GM11168 (cell line): ENCODE measurements around the gene CDK12.
"Not testable (repeated sequence)": the region's sequence is repeated elsewhere in the genome, so short reads cannot be mapped to it uniquely, and the experiment has no call there.

Experiments used
- in situ Hi-C: fragments of 300-500 bp; cut with MboI; formaldehyde crosslinking; loops from one replicate; pipeline ENCODE4 v1.12.0; 2022; ENCODE audit warnings: low sequenced_read_pairs; ENCODE audit not compliant: unreplicated experiment

CDK12 gene

DNA sequence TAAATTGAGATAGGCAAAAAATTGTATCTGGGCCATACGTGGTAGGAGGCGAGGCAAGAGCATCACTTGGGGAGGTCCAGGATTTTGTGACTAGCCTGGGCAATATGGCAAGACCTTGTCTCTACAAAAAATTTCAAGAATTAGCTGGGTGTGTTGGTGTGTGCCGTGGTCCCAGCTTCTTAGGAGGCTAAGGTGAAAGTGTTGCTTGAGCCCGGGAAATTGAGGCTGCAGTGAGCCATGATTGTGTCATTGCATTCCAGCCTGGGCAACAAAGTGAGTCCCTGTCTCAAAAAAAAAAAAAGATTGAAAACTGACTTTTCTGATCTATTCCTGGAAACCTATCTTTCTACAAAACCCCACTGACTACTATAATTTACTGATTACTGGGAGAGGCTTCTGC lies 26.7 kb downstream of the CDK12 start:
- in situ Hi-C loops = no loop called here

DNA sequence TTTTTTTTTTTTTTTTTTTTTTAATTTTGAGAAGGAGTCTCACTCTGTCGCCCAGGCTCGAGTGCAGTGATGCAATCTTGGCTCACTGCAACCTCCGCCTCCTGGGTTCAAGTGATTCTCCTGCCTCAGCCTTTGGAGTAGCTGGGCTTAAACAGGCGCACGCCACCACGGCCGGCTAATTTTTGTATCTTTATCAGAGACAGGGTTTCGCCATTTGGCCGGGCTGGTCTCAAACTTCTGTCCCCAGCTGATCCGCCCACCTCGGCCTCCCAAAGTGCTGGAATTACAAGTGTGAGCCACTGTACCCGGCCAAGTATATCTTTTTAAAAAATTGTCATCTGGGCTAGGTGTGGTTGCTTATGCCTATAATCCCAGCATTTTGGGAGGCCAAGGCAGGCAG lies 35.6 kb downstream of the CDK12 start:
- in situ Hi-C loops = not testable (repeated sequence)

DNA sequence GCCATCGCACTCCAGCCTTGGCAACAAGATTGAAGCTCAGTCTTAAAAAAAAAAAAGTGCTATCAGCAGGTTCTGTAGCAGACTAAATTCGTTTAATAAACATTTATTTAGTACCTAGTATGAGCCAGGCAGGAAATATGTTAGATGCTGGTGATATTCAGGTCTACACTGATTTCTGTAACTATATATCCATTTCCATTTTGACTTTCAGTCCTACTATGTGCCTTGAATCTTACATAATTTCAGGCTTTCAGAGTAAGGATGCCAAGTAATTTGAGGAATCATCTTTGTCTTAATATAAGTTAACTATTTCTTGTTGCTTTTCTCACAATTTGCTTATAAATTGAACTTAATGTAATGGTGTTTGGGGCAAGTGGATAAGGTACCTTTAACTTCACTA lies 46.2 kb downstream of the CDK12 start:
- in situ Hi-C loops = no loop called here

DNA sequence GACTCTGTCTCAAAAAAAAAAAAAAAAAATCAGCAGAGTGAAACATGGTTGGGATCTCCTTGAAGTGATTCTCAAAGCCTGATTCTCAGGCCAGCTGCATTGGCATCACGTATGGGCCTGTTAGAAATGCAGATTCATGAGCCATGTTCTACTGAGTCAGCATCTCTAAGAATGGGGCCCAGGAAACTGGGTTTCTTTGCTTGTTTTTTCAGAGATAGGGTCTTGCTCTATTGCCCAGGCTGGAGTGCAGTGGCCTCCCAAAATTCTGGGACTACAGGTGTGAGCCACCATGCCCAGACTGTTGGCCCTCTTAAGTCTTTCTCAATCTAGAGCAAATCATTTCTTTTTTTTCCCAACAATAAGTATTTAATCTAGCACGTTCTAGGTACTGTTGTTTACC lies 47.7 kb downstream of the CDK12 start:
- in situ Hi-C loops = no loop called here

DNA sequence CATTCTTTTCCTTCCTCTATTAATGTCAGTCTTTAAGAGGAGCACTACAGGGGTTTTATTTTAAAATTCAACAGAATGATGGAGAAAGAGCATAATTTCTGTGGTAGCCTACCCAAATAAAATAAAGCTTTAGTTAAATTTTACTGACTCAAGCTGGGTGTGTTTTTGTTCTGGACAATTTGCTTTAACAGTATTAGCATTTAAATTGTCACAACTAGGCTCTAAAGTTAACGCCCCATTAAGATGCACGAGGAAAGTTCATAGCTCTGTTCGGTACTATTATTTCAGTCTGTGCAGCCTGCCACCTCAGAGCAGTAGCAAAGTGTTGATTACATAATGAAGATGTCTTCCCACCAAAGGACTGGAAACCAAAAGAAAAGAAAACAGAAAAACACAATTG lies 52.0 kb downstream of the CDK12 start:
- in situ Hi-C loops = no loop called here

DNA sequence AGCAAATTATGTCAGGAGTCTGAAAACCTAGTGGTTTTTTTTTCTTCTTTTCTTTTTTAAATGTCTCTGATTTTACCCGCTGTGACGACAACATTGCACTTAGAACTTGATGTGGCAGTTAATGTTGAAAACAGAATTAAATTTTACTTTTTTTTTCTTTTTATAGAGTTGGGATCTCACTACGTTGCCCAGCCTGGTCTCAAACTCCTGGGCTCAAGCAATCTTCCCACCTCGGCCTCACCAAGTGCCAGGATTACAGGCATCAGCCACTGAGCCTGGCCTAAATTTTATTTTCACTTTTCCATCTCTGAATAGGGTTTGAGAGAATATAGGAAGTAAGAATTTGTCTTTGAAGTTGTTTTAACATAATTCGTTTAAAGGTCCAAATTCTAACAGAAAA lies 52.6 kb downstream of the CDK12 start:
- in situ Hi-C loops = no loop called here

DNA sequence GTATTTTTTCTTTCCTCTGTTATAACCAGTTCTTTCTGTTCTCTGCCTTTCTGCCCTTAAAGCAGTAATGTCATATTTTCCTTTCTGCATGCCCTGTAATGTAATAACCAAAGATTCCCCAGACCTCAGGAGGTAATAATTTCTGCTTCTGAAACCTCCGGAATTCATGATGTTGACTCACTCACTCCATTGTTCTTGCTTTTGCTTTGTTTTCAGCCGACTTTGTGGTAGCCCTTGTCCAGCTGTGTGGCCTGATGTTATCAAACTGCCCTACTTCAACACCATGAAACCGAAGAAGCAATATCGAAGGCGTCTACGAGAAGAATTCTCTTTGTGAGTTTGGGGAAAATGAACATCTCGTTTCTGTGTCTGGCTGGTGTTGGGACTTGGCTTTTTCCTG lies 55.9 kb downstream of the CDK12 start:
- in situ Hi-C loops = no loop called here

DNA sequence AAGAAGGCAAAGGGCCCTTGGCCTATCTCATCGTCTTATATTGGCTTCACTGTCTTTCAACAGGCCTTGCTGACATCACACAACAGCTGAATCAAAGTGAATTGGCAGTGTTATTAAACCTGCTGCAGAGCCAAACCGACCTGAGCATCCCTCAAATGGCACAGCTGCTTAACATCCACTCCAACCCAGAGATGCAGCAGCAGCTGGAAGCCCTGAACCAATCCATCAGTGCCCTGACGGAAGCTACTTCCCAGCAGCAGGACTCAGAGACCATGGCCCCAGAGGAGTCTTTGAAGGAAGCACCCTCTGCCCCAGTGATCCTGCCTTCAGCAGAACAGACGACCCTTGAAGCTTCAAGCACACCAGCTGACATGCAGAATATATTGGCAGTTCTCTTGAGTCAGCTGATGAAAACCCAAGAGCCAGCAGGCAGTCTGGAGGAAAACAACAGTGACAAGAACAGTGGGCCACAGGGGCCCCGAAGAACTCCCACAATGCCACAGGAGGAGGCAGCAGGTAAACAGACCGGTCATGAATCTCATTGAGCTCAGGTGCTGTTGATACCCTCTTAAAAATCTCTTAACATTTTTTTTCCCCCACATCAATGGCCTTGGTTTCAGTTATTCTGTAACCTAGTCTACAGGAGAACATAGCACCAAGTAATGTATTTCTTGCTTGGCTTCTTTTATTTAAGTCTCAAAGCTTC lies 64.7 kb downstream of the CDK12 start:
- in situ Hi-C loops = no loop called here

DNA sequence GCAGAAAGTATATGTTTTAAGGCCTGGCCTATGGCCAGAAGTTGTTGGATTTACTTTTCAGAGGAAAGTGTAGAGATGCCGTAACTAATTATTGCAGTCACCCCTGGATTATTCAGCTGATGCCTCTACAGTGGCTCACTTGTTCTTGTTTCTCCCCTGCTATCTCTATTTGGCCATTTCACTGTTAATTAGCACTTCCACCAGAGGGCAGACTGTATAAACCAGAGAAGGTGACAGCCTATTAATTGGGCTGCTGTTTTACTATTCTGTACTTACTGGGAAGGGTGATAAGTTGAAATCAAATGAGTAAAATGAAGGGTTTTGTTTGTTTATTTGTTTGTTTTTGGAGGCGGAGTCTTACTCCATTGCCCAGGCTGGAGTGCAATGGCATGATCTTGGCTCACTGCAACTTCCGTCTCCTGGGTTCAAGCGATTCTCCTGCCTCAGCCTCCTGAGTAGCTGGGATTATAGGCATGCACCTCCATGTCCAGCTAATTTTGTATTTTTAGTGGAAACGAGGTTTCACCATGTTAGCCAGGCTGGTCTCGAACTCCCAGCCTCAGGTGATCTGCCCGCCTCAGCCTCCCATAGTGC lies 66.0 kb downstream of the CDK12 start:
- in situ Hi-C loops = no loop called here

DNA sequence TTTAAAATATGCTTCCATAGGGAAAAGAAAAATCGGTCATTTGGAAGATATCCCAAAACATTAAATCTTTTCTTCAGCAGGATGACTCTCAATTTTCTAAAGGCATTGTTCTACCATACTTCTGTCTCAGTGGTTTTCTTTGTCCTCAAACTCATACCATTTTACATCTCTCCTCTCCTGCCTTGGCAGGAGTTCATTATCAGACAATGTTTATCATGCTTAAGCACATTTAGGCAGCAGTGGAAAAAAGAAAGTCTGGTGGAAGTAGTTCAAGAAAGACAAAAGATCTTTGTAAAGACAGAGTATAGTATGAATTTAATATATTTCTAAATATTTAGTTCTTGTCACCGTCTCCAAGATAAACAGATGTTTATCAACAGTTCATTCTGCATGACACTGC lies 68.2 kb downstream of the CDK12 start:
- in situ Hi-C loops = no loop called here

DNA sequence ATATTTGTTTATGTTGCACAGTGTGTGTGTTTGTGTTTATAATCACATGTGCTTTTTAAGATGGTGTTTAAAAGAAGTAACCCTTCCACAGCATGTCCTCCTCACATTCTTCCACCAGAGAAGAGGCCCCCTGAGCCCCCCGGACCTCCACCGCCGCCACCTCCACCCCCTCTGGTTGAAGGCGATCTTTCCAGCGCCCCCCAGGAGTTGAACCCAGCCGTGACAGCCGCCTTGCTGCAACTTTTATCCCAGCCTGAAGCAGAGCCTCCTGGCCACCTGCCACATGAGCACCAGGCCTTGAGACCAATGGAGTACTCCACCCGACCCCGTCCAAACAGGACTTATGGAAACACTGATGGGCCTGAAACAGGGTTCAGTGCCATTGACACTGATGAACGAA lies 69.2 kb downstream of the CDK12 start:
- in situ Hi-C loops = no loop called here

DNA sequence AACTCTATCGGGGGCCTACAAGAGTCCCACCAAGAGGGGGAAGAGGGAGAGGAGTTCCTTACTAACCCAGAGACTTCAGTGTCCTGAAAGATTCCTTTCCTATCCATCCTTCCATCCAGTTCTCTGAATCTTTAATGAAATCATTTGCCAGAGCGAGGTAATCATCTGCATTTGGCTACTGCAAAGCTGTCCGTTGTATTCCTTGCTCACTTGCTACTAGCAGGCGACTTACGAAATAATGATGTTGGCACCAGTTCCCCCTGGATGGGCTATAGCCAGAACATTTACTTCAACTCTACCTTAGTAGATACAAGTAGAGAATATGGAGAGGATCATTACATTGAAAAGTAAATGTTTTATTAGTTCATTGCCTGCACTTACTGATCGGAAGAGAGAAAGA lies 70.0 kb downstream of the CDK12 start:
- in situ Hi-C loops = no loop called here

DNA sequence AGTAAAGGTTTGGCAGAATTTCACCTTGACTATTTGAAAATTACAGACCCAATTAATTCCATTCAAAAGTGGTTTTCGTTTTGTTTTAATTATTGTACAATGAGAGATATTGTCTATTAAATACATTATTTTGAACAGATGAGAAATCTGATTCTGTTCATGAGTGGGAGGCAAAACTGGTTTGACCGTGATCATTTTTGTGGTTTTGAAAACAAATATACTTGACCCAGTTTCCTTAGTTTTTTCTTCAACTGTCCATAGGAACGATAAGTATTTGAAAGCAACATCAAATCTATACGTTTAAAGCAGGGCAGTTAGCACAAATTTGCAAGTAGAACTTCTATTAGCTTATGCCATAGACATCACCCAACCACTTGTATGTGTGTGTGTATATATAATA lies 72.6 kb downstream of the CDK12 start:
- in situ Hi-C loops = no loop called here

DNA sequence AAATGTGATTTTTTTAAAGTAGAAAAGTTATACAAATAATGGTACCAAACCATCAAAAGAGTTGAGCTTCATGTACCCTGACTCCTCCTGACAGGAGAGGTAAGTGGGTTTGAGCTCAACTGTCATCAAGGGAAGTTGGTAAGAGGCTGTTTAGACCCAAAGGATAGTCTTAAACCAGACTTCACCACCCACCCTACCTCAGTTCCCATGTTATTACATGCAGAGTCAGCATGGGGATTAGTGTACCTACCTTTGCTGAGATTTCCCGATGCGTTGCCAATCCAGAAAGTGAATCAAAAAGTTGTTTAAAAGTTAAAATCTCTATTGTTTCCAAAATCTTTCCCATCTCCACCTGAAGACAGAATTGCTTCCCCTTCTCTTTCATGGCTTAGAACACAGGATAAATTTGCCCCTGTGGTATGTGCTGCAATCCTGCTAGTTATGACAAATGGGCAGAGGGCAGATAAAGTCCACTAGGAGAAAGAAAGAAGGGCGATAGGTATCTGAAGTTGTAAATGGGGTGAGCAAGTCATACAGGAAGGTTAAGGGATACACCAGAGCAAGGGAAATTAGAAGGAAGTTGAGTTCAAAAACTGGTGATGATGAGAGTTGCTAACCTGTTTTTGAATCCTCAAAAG lies 73.6 kb downstream of the CDK12 start:
- in situ Hi-C loops = no loop called here

DNA sequence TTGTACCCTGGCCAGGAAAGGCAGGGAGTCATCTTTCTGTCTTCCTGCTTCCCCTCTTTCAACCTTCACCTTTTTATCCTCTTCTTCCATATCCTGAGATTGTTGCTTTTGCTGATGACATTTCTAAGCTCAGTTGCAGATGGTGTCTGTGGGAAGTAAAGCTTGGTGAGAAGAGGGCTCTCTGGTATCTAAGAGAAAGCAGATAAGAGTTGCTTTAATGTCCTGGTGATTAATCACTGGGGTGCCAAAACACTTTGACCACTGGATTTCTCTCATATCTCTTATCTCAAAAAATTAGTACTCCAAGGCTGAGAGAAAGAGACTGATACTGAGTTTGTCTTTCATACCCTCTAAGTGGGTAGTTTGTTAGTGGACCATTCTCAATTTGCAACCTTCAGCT lies 75.2 kb downstream of the CDK12 start:
- in situ Hi-C loops = no loop called here

DNA sequence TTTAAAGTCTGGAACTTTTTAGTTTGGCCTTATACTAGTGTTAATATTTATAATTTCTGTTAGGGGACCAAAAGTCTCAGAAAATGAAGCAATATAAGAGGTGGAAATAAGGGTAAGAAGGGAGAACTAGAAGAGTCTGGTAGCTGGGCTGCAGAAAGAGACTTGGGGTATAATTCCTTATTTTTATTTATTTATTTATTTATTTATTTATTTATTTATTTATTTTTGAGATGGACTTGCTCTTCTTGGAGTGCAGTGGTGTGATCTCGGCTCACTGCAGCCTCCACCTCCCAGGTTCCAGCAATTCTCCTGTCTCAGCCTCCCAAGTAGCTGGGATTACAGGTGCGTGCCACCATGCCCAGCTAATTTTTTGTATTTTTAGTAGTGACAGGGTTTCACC lies 76.1 kb downstream of the CDK12 start:
- in situ Hi-C loops = not testable (repeated sequence)

DNA sequence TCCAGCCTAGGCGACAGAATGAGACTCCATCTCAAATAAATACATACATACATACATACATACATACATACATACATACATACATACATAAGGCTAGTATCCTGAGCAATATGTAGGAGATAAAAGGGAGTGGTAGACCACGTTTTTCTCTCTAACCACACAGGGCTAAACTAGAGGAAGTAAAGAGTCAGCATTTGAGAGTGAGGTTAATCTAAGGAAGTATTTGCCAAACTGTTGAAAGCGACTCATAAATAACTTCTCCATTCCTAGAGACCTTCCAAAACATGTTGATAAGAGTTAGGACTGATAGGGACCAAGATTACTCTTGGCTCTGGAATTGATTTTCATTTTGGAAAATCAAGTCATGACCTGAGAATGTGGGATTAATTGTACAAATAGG lies 77.6 kb downstream of the CDK12 start:
- in situ Hi-C loops = no loop called here

DNA sequence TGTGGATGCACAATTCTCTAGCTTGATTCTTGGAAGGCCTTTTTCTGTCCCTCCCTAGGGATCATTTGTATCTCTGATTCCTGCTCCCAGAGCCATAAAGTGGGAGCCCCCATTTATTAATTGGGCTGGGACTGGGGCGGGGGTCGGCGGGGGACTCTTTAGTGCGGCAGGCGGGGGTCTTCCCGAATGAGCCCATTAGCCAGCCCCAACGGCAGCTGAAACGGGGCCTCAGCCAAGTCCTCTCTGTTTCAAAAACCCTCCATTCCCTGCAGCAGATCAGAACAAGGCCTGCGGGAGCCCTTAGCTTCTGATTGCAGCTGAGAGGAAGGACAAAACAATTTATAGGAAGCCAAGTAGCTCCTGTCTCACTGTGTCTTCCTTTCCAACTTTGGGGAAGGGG lies 79.3 kb downstream of the CDK12 start:
- in situ Hi-C loops = no loop called here

DNA sequence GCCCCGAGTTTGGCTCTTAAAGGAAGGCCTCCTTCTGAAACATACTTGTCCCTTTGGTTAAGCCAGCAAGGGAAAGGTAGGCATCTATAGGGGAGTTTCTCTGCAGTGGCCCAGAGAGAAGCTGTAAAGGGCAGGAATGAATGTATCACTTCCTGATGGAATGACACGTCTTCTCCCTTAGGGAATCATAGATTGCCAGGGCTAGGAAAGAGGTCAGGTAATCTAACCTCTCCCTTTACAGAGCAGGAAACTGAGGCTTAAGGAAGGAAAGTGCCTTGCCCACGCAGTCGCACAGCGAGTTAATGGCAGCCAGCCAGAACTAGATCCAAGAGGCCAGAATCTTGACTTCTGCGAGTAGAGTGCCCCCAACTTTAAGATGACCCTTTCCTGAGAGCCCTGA lies 80.4 kb downstream of the CDK12 start:
- in situ Hi-C loops = no loop called here

DNA sequence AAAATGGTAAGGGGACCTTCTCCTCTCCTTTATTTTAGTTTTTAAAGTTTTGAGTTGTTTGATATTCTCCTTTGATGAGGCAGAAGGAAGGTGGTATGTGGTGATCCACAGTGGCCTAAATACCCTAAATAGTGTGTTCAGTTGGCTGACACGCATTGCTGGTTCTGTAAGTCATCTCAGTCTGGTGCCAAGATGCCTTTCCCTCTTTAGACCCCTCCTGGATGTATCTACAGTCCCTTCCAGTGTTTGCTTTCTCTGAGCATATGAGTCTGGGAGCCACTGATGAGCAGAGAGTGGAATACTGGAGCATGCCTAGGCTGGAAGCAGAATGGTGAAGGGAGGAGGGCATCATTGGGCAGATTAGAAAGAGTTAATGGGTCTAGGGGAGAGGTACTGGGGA lies 81.9 kb downstream of the CDK12 start:
- in situ Hi-C loops = no loop called here

DNA sequence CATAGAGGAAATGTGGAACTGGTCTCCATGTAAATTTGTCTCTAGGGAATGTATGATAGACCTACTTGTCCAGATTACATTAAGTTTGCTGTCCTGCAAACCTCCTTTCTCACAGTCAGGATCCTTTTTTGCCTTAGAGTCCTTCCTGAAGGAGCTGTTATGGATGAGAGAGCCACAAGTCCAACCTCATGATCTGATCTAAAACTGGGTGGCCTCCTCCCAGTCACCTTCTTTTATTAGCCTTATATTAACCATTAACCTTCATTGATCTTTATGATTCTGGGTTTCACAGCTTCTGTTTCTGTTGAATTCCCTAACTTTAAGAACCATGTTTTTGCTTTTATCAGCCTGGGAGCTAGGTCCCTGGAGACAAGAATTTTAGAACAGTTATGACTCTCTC lies 82.4 kb downstream of the CDK12 start:
- in situ Hi-C loops = no loop called here

DNA sequence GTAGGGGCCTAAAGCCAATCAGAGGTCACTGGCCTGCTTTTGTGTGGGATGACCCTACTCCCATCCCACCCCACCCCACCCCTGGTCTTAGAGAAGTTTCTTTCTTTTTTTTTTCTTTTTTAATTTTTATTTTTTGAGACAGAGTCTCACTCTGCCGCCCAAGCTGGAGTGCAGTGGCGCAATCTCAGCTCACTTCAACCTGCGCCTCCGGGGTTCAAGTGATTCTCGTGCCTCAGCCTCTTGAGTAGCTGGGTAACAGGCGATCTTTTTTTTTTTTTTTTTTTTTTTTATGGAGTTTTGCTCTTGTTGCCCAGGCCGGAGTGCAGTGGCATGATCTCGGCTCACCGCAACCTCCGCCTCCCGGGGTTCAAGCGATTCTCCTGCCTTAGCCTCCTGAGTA lies 83.1 kb downstream of the CDK12 start:
- in situ Hi-C loops = not testable (repeated sequence)
